K562 (cell line): Measurements from ENCODE around the gene PEF1. TPM values are rescaled to one million over a fixed set of nuclear protein-coding genes. Genes with fewer than 3 reads are reported as not detected.

Experiments
- ATAC-seq: fragments of 200-7000 bp; cut with Tn5 transposase; 3 replicates; pipeline ENCODE4 v1.9.1; 2020; ENCODE audit warnings: moderate library complexity
- BruUV-seq: library from RNA; stranded (reverse); fragments of 400-500 nt; replicated peaks from 2 replicates; lab custom pipeline; 2021; lab: Mats Ljungman, UMichigan
- CTCF ChIA-PET: fragments of 300-600 bp; formaldehyde crosslinking; extraction: SDS; loops from one replicate; lab custom pipeline; 2021; ENCODE audit warnings: low intra/inter-chr PET ratio; lab: Yijun Ruan, JAX
- POLR2A ChIA-PET: fragments of 300-600, 350-650 bp; sonication (Branson Sonifier 250); formaldehyde crosslinking; extraction: SDS; loops from one replicate; lab custom pipeline; 2021; ENCODE audit warnings: antibody characterized with exemption, inconsistent platforms; lab: Yijun Ruan, JAX
- DNase-seq, 4 experiments: peaks; one replicate each; pipeline versions ENCODE4 v3.0.0 to v3.0.0-alpha.2; 2011 to 2018; ENCODE audit warnings: low spot score in 3 of 4, mixed read lengths in 3 of 4; ENCODE audit errors: extremely low read depth in 1 of 4
- FAIRE-seq: peaks from 2 replicates; lab custom pipeline; 2011; peaks lifted over from hg19 to GRCh38; lab: Jason Lieb, UNC
- H2AFZ ChIP-seq: 2 replicates; pipeline ENCODE4 v1.6.0; 2011; ENCODE audit warnings: low read depth, low read length, control low read depth, inconsistent platforms
- H3K27ac ChIP-seq: fragments of 200-600 bp; 3 replicates; pipeline ENCODE4 v1.8.0; 2011; ENCODE audit warnings: low read depth, mild to moderate bottlenecking, control low read depth, inconsistent platforms, low read length, moderate library complexity, mixed read lengths; ENCODE audit errors: extremely low read depth
- H3K27me3 ChIP-seq, 2 experiments: fragments of 300-600 bp in 1 of 2; 2 replicates in 1 of 2; 3 replicates in 1 of 2; pipeline versions ENCODE4 v1.6.0 to v1.8.0; 2011; ENCODE audit warnings: inconsistent platforms in 2 of 2, low read length in 2 of 2, mild to moderate bottlenecking in 1 of 2, mixed read lengths in 1 of 2, moderate library complexity in 1 of 2; ENCODE audit not compliant: control insufficient read depth in 2 of 2, insufficient read depth in 2 of 2
- H3K36me3 ChIP-seq: fragments of 300-600 bp; 3 replicates; pipeline ENCODE4 v1.8.0; 2011; ENCODE audit warnings: mild to moderate bottlenecking, low read length, inconsistent platforms; ENCODE audit not compliant: control insufficient read depth, insufficient read depth
- H3K4me1 ChIP-seq, 2 experiments: fragments of 200-600 bp in 1 of 2; replicated peaks in 1 of 2; 2 replicates in 1 of 2; 3 replicates in 1 of 2; pipeline versions ENCODE4 v1.5.1 to v1.8.0; 2011; ENCODE audit warnings: inconsistent platforms in 2 of 2, low read length in 2 of 2, mild to moderate bottlenecking in 1 of 2, mixed read lengths in 1 of 2, moderate library complexity in 1 of 2; ENCODE audit not compliant: control insufficient read depth in 2 of 2, insufficient read depth in 2 of 2
- H3K4me2 ChIP-seq: 2 replicates; pipeline ENCODE4 v1.6.1; 2011; ENCODE audit warnings: low read length, control low read depth, inconsistent platforms, mixed read lengths; ENCODE audit not compliant: insufficient read depth
- H3K4me3 ChIP-seq: fragments of 200-600 bp; sonication (generic), shearing (Covaris generic); 2 replicates; pipeline ENCODE4 v1.5.1; 2016; ENCODE audit warnings: control low read depth, inconsistent platforms
- H3K79me2 ChIP-seq: fragments of 200-600 bp; 3 replicates; pipeline ENCODE4 v1.8.0; 2011; ENCODE audit warnings: low read length, inconsistent platforms; ENCODE audit not compliant: control insufficient read depth, insufficient read depth
- H3K9ac ChIP-seq, 2 experiments: 2 replicates each; pipeline versions ENCODE4 v1.6.0 to v1.6.1; 2011; ENCODE audit warnings: low read depth in 2 of 2, low read length in 2 of 2, control low read depth in 1 of 2, inconsistent platforms in 1 of 2, mild to moderate bottlenecking in 1 of 2, mixed read lengths in 1 of 2; ENCODE audit not compliant: insufficient read depth in 1 of 2
- H3K9me1 ChIP-seq: one replicate; pipeline ENCODE4 v1.6.0; 2011; ENCODE audit warnings: inconsistent platforms, mild to moderate bottlenecking, low read length, moderate library complexity; ENCODE audit not compliant: control insufficient read depth, insufficient read depth
- H3K9me3 ChIP-seq: replicated peaks from 2 replicates; pipeline ENCODE4 v1.5.1; 2011; ENCODE audit warnings: low read depth, low read length, inconsistent platforms; ENCODE audit not compliant: control insufficient read depth, insufficient read depth
- H4K20me1 ChIP-seq: replicated peaks from 2 replicates; pipeline ENCODE4 v1.6.1; 2011; ENCODE audit warnings: low read length, inconsistent platforms, mixed read lengths; ENCODE audit not compliant: control insufficient read depth, insufficient read depth
- RAD21 ChIP-seq, 2 experiments: fragments of 250-450 bp in 1 of 2; fragments of 450-650 bp in 1 of 2; sonication (Bioruptor Pico) in 1 of 2; formaldehyde crosslinking in 1 of 2; IDR thresholded peaks in 1 of 2; conservative IDR thresholded peaks in 1 of 2; 2 replicates each; pipeline versions ENCODE4 v1.4.0 to v1.8.0; 2020 to 2022; ENCODE audit warnings: mild to moderate bottlenecking in 2 of 2, moderate library complexity in 1 of 2
- ZNF239 ChIP-seq: fragments of 250-450 bp; sonication (Bioruptor Pico); IDR thresholded peaks from 2 replicates; pipeline ENCODE4 v1.4.0; 2020; ENCODE audit warnings: mild to moderate bottlenecking
- WGBS: fragments of 100-300 bp; shearing (Covaris generic); methylation state at CpG from one replicate; pipeline ENCODE4 v1.1.6; 2016; ENCODE audit warnings: low coverage, mixed read lengths; ENCODE audit not compliant: insufficient coverage; ENCODE audit errors: missing lambda C conversion rate; 5-methylcytosine and 5-hydroxymethylcytosine counted together
- in situ Hi-C: fragments of 300-500 bp; cut with MboI; formaldehyde crosslinking; loops from 4 replicates; pipeline ENCODE4 v1.15.0; 2018; ENCODE audit warnings: inconsistent platforms, mixed read lengths
- intact Hi-C: fragments of 100-400 bp; cut with micrococcal nuclease; formaldehyde crosslinking; loops from 2 replicates; pipeline ENCODE4 v1.14.2; 2022
- polyA plus RNA-seq, 8 experiments: library from polyadenylated mRNA; depleted of rRNA in 4 of 8; stranded (reverse) in 5 of 8; unstranded in 3 of 8; fragments of >200 nt; fragmentation: Nextera tagmentation in 2 of 8; fragmentation: Illumina TruSeq in 1 of 8; extraction: Ambion mirVana in 2 of 8; extraction: Trizol in 1 of 8; gene quantifications; 2 replicates each; pipeline versions ENCODE4 v1.2.1 to v1.2.3, GENCODE V29; 2011 to 2014; ENCODE audit warnings: inconsistent platforms in 1 of 8, missing spikeins in 1 of 8
- total RNA-seq, 7 experiments: library from RNA; depleted of rRNA in 6 of 7; stranded (reverse); fragments of >200 nt in 6 of 7; fragmentation: Illumina TruSeq in 2 of 7; extraction: Trizol in 2 of 7; gene quantifications; 2 replicates each; pipeline versions ENCODE4 v1.2.1 to v1.2.3, GENCODE V29; 2011 to 2021; ENCODE audit warnings: low replicate concordance in 1 of 7
- TF ChIP-seq, protein P1 (sequence below), 3 experiments: IDR thresholded peaks in 2 of 3; conservative IDR thresholded peaks in 1 of 3; 2 replicates each; pipeline ENCODE4 v1.5.1; 2011 to 2012; ENCODE audit warnings: low read length in 3 of 3, mild to moderate bottlenecking in 3 of 3, control low read depth in 2 of 3, improper control_type of control experiment in 1 of 3, inconsistent platforms in 1 of 3, low read depth in 1 of 3, mixed read lengths in 1 of 3, moderate library complexity in 1 of 3; ENCODE audit not compliant: insufficient read depth in 2 of 3
- TF ChIP-seq, protein P2 (sequence below): sonication (generic); formaldehyde crosslinking; IDR thresholded peaks from 2 replicates; pipeline ENCODE4 v1.8.0; 2022; ENCODE audit warnings: missing genetic modification reagents, mild to moderate bottlenecking, moderate library complexity, borderline replicate concordance

The PEF1 gene
- total and polyA plus RNA-seq, 9 of the 15 experiments (the other 6 are each of a cell fraction or from before 2014, with no cell fraction given): 26.3 to 95.5 (median 61.9) TPM

DNA sequence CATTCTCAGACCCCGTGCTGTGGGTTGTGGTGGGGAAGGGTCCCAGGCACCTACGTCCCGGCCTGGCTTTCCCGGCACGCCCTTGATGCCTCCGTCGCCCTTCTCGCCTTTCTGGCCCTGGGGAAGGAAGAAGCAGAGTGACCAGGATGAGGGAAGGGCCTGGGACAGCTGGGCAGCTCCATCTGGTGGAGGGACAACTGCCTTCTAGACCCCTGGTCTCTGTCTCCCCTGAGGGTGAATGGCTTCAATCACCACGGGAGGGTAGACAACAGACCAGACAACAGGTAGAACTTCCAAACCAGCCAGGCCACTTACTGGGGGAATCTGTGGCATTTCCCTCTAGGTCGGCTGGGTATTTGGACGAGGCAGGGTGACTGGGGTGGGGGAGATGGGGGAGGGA lies 47.3 kb upstream of the PEF1 start:
- Histone ChIP-seq H4K20me1 (peaks cover 44% of the 10 kb centered on the region; the same call in 1 of the 2 replicates), H2AFZ (no peak overlapping the region), H3K27me3 (peaks cover 10 to 49% of the 10 kb centered on the region in 2 experiments; a peak in 4 of 5 replicates), H3K79me2 (no peaks in the 10 kb centered on the region), H3K9ac (peak overlapping the region in 1 of 2 experiments; percentile 36; a peak in 1 of 4 replicates), H3K36me3 (no peaks in the 10 kb centered on the region), H3K4me3 (no peak overlapping the region), H3K4me2 (no peak overlapping the region), H3K4me1 (peaks cover 0 to 6% of the 10 kb centered on the region in 2 experiments; a peak in 1 of 5 replicates), H3K27ac (no peak overlapping the region), H3K9me3 (no peaks in the 10 kb centered on the region), H3K9me1 (no peaks in the 10 kb centered on the region)
- DNase-seq (no peak), ATAC-seq (peak; percentile 45), FAIRE-seq (no peak)
- BruUV-seq: no TSS peak
- POLR2A ChIA-PET: interaction anchor here (0.6 to 1.4 kb wide), 5 partner anchors 8 to 959 kb away, joined by 3 to 5 read pairs (median 3); partner anchors contain the start of gene RBBP4
- CTCF ChIA-PET: no interaction called here
- intact Hi-C loops (no loop called here), in situ Hi-C loops (no loop called here)
- TF ChIP-seq RAD21 (CRISPR knock-in tag; conservative IDR thresholded peaks at IDR 0.05 in 1 of 2, IDR thresholded peaks at IDR 0.05 in 1 of 2) (peak in 1 of 2 experiments; percentile 40; a peak in 2 of 4 replicates), ZNF239 (CRISPR knock-in tag) (no peak)
- TF ChIP-seq, protein P1, sequence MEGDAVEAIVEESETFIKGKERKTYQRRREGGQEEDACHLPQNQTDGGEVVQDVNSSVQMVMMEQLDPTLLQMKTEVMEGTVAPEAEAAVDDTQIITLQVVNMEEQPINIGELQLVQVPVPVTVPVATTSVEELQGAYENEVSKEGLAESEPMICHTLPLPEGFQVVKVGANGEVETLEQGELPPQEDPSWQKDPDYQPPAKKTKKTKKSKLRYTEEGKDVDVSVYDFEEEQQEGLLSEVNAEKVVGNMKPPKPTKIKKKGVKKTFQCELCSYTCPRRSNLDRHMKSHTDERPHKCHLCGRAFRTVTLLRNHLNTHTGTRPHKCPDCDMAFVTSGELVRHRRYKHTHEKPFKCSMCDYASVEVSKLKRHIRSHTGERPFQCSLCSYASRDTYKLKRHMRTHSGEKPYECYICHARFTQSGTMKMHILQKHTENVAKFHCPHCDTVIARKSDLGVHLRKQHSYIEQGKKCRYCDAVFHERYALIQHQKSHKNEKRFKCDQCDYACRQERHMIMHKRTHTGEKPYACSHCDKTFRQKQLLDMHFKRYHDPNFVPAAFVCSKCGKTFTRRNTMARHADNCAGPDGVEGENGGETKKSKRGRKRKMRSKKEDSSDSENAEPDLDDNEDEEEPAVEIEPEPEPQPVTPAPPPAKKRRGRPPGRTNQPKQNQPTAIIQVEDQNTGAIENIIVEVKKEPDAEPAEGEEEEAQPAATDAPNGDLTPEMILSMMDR (IDR thresholded peaks at IDR 0.05 in 2 of 3, conservative IDR thresholded peaks at IDR 0.05 in 1 of 3; ENCODE audit: insufficient read depth in 2 of 3, low read depth in 1 of 3, low read length in 3 of 3): peak; percentile 22 to 39 (median 33); a peak in 4 of 6 replicates
- TF ChIP-seq, protein P2, sequence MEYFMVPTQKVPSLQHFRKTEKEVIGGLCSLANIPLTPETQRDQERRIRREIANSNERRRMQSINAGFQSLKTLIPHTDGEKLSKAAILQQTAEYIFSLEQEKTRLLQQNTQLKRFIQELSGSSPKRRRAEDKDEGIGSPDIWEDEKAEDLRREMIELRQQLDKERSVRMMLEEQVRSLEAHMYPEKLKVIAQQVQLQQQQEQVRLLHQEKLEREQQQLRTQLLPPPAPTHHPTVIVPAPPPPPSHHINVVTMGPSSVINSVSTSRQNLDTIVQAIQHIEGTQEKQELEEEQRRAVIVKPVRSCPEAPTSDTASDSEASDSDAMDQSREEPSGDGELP (CRISPR knock-in tag): 0 out of 2 replicates have a peak, but pooled peaks have one; percentile 20
- WGBS: 1% methylated on average over 11 of the region's 11 CpGs
